Stimulated activated CD8-positive, alpha-beta memory T cell treated with anti-CD3 and anti-CD28 coated beads, Interleukin-12 subunit alpha, Interleukin-12 subunit beta, amount 100 ng/mL, for 4 hours (primary cell): ENCODE measurements around the gene AMBRA1.

ENCODE experiments used
- DNase-seq: peaks from one replicate; pipeline ENCODE4 v3.0.0-alpha.2; 2020; ENCODE audit warnings: low read depth

AMBRA1 gene

GRCh38 chr11:46508360-46508759 is 85.5 kb downstream of the AMBRA1 start:
- no peak for DNase-seq

DNA sequence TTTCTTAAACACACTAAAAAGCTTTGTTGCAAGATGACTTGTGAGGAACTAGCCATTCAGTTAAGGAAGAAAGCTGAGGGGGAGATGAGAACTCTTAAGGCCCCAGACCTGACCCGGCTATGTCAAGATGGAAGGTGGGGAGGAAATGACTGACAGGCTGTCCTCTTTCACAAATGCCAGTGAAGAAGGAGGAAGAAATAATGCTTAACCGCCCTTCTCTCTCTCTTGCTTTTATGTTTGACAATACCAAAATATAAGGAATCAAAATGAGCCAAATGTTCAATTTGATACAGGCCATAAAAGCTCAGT is 87.4 kb downstream of the AMBRA1 start:
- DNase-seq, result no peak

GRCh38 chr11:46505741-46506482 is 87.9 kb downstream of the AMBRA1 start:
- no peak for DNase-seq

- no peak for DNase-seq
These were observed 88.8 kb downstream of the AMBRA1 start for GRCh38 chr11:46504817-46505613.

DNA sequence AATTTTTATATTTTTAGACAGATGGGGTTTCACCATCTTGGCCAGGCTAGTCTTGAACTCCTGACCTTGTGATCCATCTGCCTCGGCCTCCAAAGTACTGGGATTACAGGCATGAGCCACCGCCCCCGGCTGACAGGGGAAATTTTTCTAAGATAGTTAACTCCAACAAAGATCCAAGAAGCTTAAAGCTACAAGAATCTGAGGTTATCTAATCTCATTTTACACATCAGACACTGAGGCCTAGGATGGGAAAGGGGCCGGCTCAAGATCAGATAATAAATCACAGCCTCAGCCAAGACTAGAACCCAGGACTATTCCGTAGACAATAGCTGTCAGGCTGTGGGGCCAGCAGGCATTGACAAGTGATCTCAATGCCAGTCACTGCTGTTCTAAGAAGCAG is 94.0 kb downstream of the AMBRA1 start:
- no peak for DNase-seq

DNA sequence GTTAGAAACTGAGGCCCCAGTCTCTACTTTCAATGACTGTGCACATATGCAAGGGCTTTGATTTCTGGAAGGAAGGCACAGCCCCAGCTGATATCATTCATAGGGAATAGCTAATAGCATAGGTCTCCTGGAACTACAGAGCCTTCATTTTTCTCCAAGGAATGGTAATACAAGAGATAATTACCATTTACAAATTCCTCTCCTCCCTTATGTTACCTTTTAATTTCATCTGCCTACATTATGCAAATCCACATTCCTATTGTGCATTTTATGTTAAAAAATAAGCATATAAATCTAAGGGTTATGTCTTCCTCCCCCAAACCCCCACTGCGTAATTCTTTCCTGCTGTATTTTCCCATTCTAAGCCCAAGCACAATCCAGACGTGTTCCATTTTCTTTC is 94.9 kb downstream of the AMBRA1 start:
- DNase-seq, result no peak

- DNase-seq, result no peak
These were observed 95.6 kb downstream of the AMBRA1 start for GRCh38 chr11:46498179-46498578.

GRCh38 chr11:46497498-46497897 is 96.3 kb downstream of the AMBRA1 start:
- no peak for DNase-seq

- DNase-seq, result no peak
These were observed 100.0 kb downstream of the AMBRA1 start for GRCh38 chr11:46493791-46494190.

GRCh38 chr11:46492532-46492931 is 101.3 kb downstream of the AMBRA1 start:
- no peak for DNase-seq

GRCh38 chr11:46491661-46492330 is 102.0 kb downstream of the AMBRA1 start:
- no peak for DNase-seq

DNA sequence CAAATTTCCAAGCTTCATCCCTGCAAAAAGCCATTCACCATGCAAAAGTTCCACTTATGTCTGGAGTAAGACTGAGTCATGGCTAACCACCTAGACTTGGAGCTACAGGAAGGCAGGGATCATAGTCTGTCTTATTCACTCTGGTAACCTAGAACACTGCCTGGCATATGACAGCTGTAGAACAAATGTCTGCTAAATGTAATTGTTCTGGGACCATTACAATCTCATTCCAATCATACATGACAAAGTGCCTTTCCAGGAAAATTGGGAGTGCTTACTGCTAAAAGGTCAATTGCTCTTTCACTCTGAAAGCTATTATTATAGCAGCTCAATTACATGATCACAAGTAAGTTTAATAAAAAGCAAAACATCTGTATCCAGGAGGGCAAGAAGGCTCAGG is 103.2 kb downstream of the AMBRA1 start:
- no peak for DNase-seq

GRCh38 chr11:46489656-46490560 is 103.9 kb downstream of the AMBRA1 start:
- DNase-seq, result no peak

- no peak for DNase-seq
These were observed 107.9 kb downstream of the AMBRA1 start for GRCh38 chr11:46485856-46486443.

DNA sequence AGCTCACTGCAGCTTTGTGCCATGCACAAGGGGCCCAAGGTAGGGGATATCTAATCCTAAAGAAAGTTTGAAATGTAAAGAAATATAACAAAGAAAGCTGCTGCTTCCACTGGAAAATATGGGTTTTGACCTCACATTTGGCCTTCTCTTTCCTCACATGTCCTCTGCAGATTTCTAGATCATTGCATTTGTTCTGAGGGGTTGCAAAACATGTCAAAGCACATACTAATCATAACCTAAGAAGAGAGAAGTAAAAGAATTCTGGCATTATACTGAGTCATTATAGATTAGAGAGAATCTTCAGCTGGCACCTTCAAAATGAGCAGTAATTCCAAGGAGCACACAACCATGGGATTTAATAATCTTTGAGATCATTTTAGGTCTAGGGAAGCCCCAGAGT is 109.7 kb downstream of the AMBRA1 start:
- no peak for DNase-seq

- no peak for DNase-seq
These were observed 112.9 kb downstream of the AMBRA1 start for GRCh38 chr11:46480909-46481308.

- no peak for DNase-seq
These were observed 113.6 kb downstream of the AMBRA1 start for GRCh38 chr11:46480166-46480726.

DNA sequence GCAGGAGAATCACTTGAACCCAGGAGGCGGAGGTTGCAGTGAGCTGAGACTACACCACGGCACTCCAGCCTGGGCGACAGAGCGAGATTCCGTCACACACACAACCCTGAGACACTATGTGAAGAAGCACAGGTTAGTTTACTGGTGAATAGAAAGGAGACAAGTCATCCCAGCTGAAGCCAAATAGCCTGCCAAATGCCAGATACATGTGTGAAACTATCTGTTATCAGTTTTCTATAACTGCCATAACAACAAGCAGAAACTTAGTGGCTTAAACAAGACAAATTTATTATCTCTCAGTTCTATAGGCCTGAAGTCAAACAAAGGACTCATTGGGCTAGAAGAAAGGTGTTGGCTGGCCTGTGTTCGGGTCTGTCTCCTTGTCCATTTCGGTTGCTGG is 114.2 kb downstream of the AMBRA1 start:
- DNase-seq, result no peak

DNA sequence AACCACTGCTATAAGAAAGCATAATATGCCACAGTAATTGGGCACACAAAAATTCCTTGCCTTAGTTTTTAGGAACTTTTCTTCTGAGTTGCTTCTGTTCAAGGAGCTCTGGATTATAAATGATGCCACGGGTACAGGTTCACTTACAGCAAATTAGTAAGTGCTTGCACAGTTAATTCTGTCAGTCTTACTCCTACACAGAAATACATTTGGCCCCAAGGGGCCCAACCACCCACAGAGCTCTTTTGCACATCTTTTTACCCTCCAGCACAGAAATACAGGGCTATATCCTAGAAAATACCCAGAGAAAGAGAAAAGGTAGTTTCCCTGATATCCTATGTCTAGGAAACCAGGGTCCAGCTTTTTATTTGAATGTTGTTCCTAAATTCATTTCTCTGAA is 115.6 kb downstream of the AMBRA1 start:
- no peak for DNase-seq

DNA sequence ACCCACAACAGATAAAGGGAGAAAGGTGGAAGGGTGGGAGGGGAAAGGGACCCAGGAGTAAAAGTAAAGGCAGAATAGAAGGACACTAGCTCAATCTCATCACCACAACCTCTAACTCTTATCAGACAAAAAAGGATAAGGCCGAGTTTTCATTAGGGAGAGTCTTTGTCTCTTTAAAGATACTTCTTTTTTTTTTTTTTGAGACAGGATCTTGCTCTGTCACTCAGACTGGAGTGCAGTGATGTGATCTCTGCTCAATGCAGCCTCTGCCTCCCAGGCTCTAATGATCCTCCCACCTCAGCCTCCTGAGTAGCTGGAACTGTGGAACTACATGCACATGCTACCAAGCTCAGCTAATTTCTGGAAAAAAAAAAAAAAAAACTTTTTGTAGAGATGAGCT is 116.7 kb downstream of the AMBRA1 start:
- no peak for DNase-seq

GRCh38 chr11:46475926-46476545 is 117.8 kb downstream of the AMBRA1 start:
- DNase-seq, result no peak
